H9 (cell line): ENCODE measurements around the gene FNDC4. TPM values are rescaled to one million over a fixed set of nuclear protein-coding genes. Genes with fewer than 3 reads are reported as not detected.

Experiments
- DNase-seq: peaks from one replicate; pipeline ENCODE4 v3.0.0-alpha.2; 2017
- H2AFZ ChIP-seq: one replicate; pipeline ENCODE4 v1.6.1; 2013; ENCODE audit warnings: mild to moderate bottlenecking, low read length, control low read depth, moderate library complexity
- H2AK5ac ChIP-seq: 2 replicates; pipeline ENCODE4 v1.6.1; 2013; ENCODE audit warnings: low read length, control low read depth, mixed read lengths; ENCODE audit not compliant: insufficient read length
- H2BK120ac ChIP-seq: one replicate; pipeline ENCODE4 v1.6.1; 2013; ENCODE audit warnings: low read depth, mild to moderate bottlenecking, low read length, control low read depth, inconsistent platforms; ENCODE audit not compliant: poor library complexity, severe bottlenecking
- H2BK12ac ChIP-seq: 2 replicates; pipeline ENCODE4 v1.6.1; 2013; ENCODE audit warnings: low read length, control low read depth, mixed read lengths, low read depth; ENCODE audit not compliant: insufficient read length
- H2BK15ac ChIP-seq: 2 replicates; pipeline ENCODE4 v1.6.1; 2013; ENCODE audit warnings: low read depth, low read length, control low read depth
- H2BK20ac ChIP-seq: one replicate; pipeline ENCODE4 v1.6.1; 2013; ENCODE audit warnings: low read depth, mild to moderate bottlenecking, low read length, control low read depth, inconsistent platforms; ENCODE audit not compliant: poor library complexity, severe bottlenecking
- H2BK5ac ChIP-seq: 2 replicates; pipeline ENCODE4 v1.6.1; 2013; ENCODE audit warnings: low read length, control low read depth, mixed read lengths; ENCODE audit not compliant: insufficient read length
- H3K14ac ChIP-seq: 2 replicates; pipeline ENCODE4 v1.6.1; 2013; ENCODE audit warnings: low read length, control low read depth; ENCODE audit not compliant: insufficient read depth
- H3K18ac ChIP-seq: 2 replicates; pipeline ENCODE4 v1.6.1; 2013; ENCODE audit warnings: low read depth, mild to moderate bottlenecking, mixed read lengths, low read length, control low read depth; ENCODE audit not compliant: insufficient read length
- H3K23ac ChIP-seq: 2 replicates; pipeline ENCODE4 v1.6.1; 2013; ENCODE audit warnings: low read length, control low read depth, mixed read lengths, low read depth; ENCODE audit not compliant: insufficient read length
- H3K23me2 ChIP-seq: 2 replicates; pipeline ENCODE4 v1.6.1; 2013; ENCODE audit warnings: low read depth, mild to moderate bottlenecking, mixed read lengths, low read length, control low read depth; ENCODE audit not compliant: insufficient read length, poor library complexity, severe bottlenecking
- H3K27ac ChIP-seq: 2 replicates; pipeline ENCODE4 v1.5.1; 2013; ENCODE audit warnings: low read length, control low read depth, mixed read lengths, low read depth; ENCODE audit not compliant: insufficient read length
- H3K27me3 ChIP-seq: 2 replicates; pipeline ENCODE4 v1.6.1; 2013; ENCODE audit warnings: low read length, control low read depth, inconsistent platforms; ENCODE audit not compliant: insufficient read depth
- H3K4ac ChIP-seq: 2 replicates; pipeline ENCODE4 v1.6.1; 2013; ENCODE audit warnings: low read depth, mild to moderate bottlenecking, control low read depth, inconsistent platforms, low read length, moderate library complexity
- H3K4me1 ChIP-seq: 2 replicates; pipeline ENCODE4 v1.6.1; 2013; ENCODE audit warnings: low read length, control low read depth, inconsistent platforms; ENCODE audit not compliant: insufficient read depth
- H3K4me2 ChIP-seq: 2 replicates; pipeline ENCODE4 v1.6.1; 2013; ENCODE audit warnings: low read length, control low read depth, mixed read lengths; ENCODE audit not compliant: insufficient read length, insufficient read depth
- H3K56ac ChIP-seq: 2 replicates; pipeline ENCODE4 v1.6.1; 2013; ENCODE audit warnings: low read depth, mild to moderate bottlenecking, mixed read lengths, low read length, control low read depth; ENCODE audit not compliant: insufficient read length
- H3K79me1 ChIP-seq: 2 replicates; pipeline ENCODE4 v1.6.1; 2013; ENCODE audit warnings: low read depth, mild to moderate bottlenecking, moderate library complexity, low read length, control low read depth, inconsistent platforms; ENCODE audit not compliant: insufficient read depth, poor library complexity, severe bottlenecking
- H3K79me2 ChIP-seq: 2 replicates; pipeline ENCODE4 v1.6.1; 2013; ENCODE audit warnings: low read length, control low read depth, inconsistent platforms; ENCODE audit not compliant: insufficient read depth
- H3K9ac ChIP-seq: 2 replicates; pipeline ENCODE4 v1.6.1; 2013; ENCODE audit warnings: low read length, control low read depth, mixed read lengths; ENCODE audit not compliant: insufficient read length; ENCODE audit errors: extremely low read depth
- H3K9me3 ChIP-seq: one replicate; pipeline ENCODE4 v1.6.1; 2013; ENCODE audit warnings: low read depth, low read length, inconsistent platforms; ENCODE audit not compliant: control insufficient read depth
- H3T11ph ChIP-seq: one replicate; pipeline ENCODE4 v1.6.1; 2013; ENCODE audit warnings: mild to moderate bottlenecking, low read length, control low read depth, inconsistent platforms
- H4K20me1 ChIP-seq: one replicate; pipeline ENCODE4 v1.6.1; 2013; ENCODE audit not compliant: control insufficient read depth, insufficient read length, insufficient read depth
- H4K5ac ChIP-seq: 2 replicates; pipeline ENCODE4 v1.6.1; 2013; ENCODE audit warnings: low read depth, mild to moderate bottlenecking, mixed read lengths, low read length, control low read depth; ENCODE audit not compliant: insufficient read length
- H4K8ac ChIP-seq: replicated peaks from 2 replicates; pipeline ENCODE4 v1.6.1; 2013; ENCODE audit warnings: low read length, control low read depth, mixed read lengths, low read depth; ENCODE audit not compliant: insufficient read length
- H4K91ac ChIP-seq: 2 replicates; pipeline ENCODE4 v1.6.1; 2013; ENCODE audit warnings: low read depth, mild to moderate bottlenecking, moderate library complexity, mixed read lengths, low read length, control low read depth; ENCODE audit not compliant: insufficient read length
- H3K27ac Mint-ChIP-seq, 3 experiments: 2 replicates in 2 of 3; 3 replicates in 1 of 3; pipeline ENCODE4 v1.8.0; 2020 to 2021; ENCODE audit warnings: mixed read lengths in 3 of 3, mild to moderate bottlenecking in 1 of 3, moderate library complexity in 1 of 3
- H3K27me3 Mint-ChIP-seq: 2 replicates; pipeline ENCODE4 v1.8.0; 2021; ENCODE audit warnings: low read depth, mild to moderate bottlenecking, moderate library complexity, mixed read lengths
- H3K36me3 Mint-ChIP-seq, 3 experiments: 2 replicates in 2 of 3; 3 replicates in 1 of 3; pipeline ENCODE4 v1.8.0; 2020 to 2021; ENCODE audit warnings: low read depth in 3 of 3, mixed read lengths in 3 of 3; ENCODE audit not compliant: insufficient read depth in 1 of 3
- H3K4me1 Mint-ChIP-seq, 2 experiments: 2 replicates each; pipeline ENCODE4 v1.8.0; 2020; ENCODE audit warnings: mixed read lengths in 2 of 2
- H3K4me3 Mint-ChIP-seq, 2 experiments: 2 replicates in 1 of 2; 3 replicates in 1 of 2; pipeline ENCODE4 v1.8.0; 2020 to 2021; ENCODE audit warnings: mild to moderate bottlenecking in 2 of 2, mixed read lengths in 2 of 2, moderate library complexity in 1 of 2
- H3K9me3 Mint-ChIP-seq, 2 experiments: 2 replicates in 1 of 2; 3 replicates in 1 of 2; pipeline ENCODE4 v1.8.0; 2020; ENCODE audit warnings: mild to moderate bottlenecking in 2 of 2, mixed read lengths in 2 of 2, moderate library complexity in 1 of 2
- CTCF ChIP-seq: fragments of 200-600 bp; sonication (generic); conservative IDR thresholded peaks from 3 replicates; pipeline ENCODE4 v1.8.0; 2021; ENCODE audit warnings: antibody characterized with exemption, mild to moderate bottlenecking
- WGBS: extraction: QIAGEN DNeasy Blood & Tissue Kit; methylation state at CpG from one replicate; pipeline ENCODE4 v1.1.7; 2013; ENCODE audit warnings: missing lambda C conversion rate, low lambda C conversion rate, mixed read lengths; ENCODE audit not compliant: insufficient read length; ENCODE audit errors: extremely low coverage; 5-methylcytosine and 5-hydroxymethylcytosine counted together
- total RNA-seq: library from RNA; stranded (reverse); gene quantifications from 2 replicates; pipeline ENCODE4 v1.2.1, GENCODE V29; 2021

The FNDC4 gene
- total RNA-seq, 1 experiment from 2014 or later: 21.5 TPM

- H3K23ac ChIP-seq: no peak overlapping the region
- H3K18ac ChIP-seq: no peak overlapping the region
- no peak overlapping the region for H3K4ac ChIP-seq
- H3K23me2 ChIP-seq: no peaks in the 10 kb centered on the region
- H2AFZ ChIP-seq: no peak overlapping the region
- H2AK5ac ChIP-seq: no peak overlapping the region
- H3K4me1 ChIP-seq: no peaks in the 10 kb centered on the region
- no peak overlapping the region for H3K4me3 Mint-ChIP-seq
- no peaks in the 10 kb centered on the region for H3K27me3 ChIP-seq
- H3K27me3 Mint-ChIP-seq: no peaks in the 10 kb centered on the region
- no peak for DNase-seq
- no peaks in the 10 kb centered on the region for H3K79me2 ChIP-seq
- no peak overlapping the region for H3T11ph ChIP-seq
- no CpG with 5 or more reads among the region's 5 CpGs for WGBS
- no peak overlapping the region for H2BK12ac ChIP-seq
- H4K5ac ChIP-seq: no peak overlapping the region
- H4K91ac ChIP-seq: no peak overlapping the region
- no peak overlapping the region for H3K4me2 ChIP-seq
- H3K56ac ChIP-seq: no peak overlapping the region
- no peaks in the 10 kb centered on the region for H3K79me1 ChIP-seq
- 0 out of 7 replicates have a peak overlapping the region, but pooled peaks of 1 of the 3 experiments have one; percentile 15 for H3K27ac Mint-ChIP-seq
- H3K4me1 Mint-ChIP-seq: no peaks in the 10 kb centered on the region
- H4K8ac ChIP-seq: no peak overlapping the region
- no peak overlapping the region for H3K9ac ChIP-seq
- no peak overlapping the region for H2BK20ac ChIP-seq
- no peak overlapping the region for H3K14ac ChIP-seq
- H2BK120ac ChIP-seq: no peak overlapping the region
- no peaks in the 10 kb centered on the region for H4K20me1 ChIP-seq
- H2BK15ac ChIP-seq: no peak overlapping the region
- no peak for TF ChIP-seq CTCF
- no peaks in the 10 kb centered on the region for H3K9me3 ChIP-seq
- no peaks in the 10 kb centered on the region for H3K9me3 Mint-ChIP-seq
- no peak overlapping the region for H3K27ac ChIP-seq
- peaks cover 7 to 20% (median 10%) of the 10 kb centered on the region in 3 experiments; a peak in 6 of 7 replicates for H3K36me3 Mint-ChIP-seq
- H2BK5ac ChIP-seq: no peak overlapping the region
Observed at GRCh38 chr2:27471961-27472360, 23.0 kb downstream of the FNDC4 start.
